Neutrophil (primary cell): ENCODE measurements around the gene EIF3D.

Source experiments
- H3K27ac ChIP-seq: fragments of 200-600 bp; sonication (generic); 2 replicates; pipeline ENCODE4 v1.5.1; 2016; ENCODE audit warnings: mild to moderate bottlenecking, moderate library complexity
- H3K27me3 ChIP-seq: fragments of 200-600 bp; sonication (generic); 2 replicates; pipeline ENCODE4 v1.6.0; 2016; ENCODE audit warnings: mild to moderate bottlenecking
- H3K36me3 ChIP-seq: fragments of 200-600 bp; sonication (generic); 2 replicates; pipeline ENCODE4 v1.5.1; 2017
- H3K4me1 ChIP-seq, 2 experiments: fragments of 200-600 bp in 1 of 2; sonication (generic) in 1 of 2; 1 replicate in 1 of 2; 2 replicates in 1 of 2; pipeline versions ENCODE4 v1.5.1 to v1.6.1; 2013 to 2016; ENCODE audit warnings: low read depth in 1 of 2, low read length in 1 of 2, mild to moderate bottlenecking in 1 of 2, moderate library complexity in 1 of 2; ENCODE audit not compliant: control insufficient read depth in 1 of 2, insufficient read depth in 1 of 2
- H3K4me3 ChIP-seq, 2 experiments: fragments of 200-600 bp in 1 of 2; sonication (generic) in 1 of 2; 1 replicate in 1 of 2; 2 replicates in 1 of 2; pipeline ENCODE4 v1.5.1; 2013 to 2016; ENCODE audit warnings: low read depth in 1 of 2, low read length in 1 of 2, mild to moderate bottlenecking in 1 of 2, moderate library complexity in 1 of 2
- H3K9me3 ChIP-seq: fragments of 200-600 bp; sonication (generic); 2 replicates; pipeline ENCODE4 v1.5.1; 2016
- CTCF ChIP-seq: fragments of 200-600 bp; sonication (generic); IDR thresholded peaks from 2 replicates; pipeline ENCODE4 v1.5.1; 2016; ENCODE audit warnings: antibody characterized with exemption

EIF3D gene

GRCh38 chr22:36486619-36487384 lies 42.2 kb downstream of the EIF3D start:
- Histone ChIP-seq H3K27me3 (no peaks in the 10 kb centered on the region), H3K4me1 (peaks cover 6% of the 10 kb centered on the region in 2 experiments), H3K36me3 (no peaks in the 10 kb centered on the region), H3K4me3 (no peak overlapping the region), H3K9me3 (no peaks in the 10 kb centered on the region), H3K27ac (no peak overlapping the region)
- TF ChIP-seq CTCF, result peak; percentile 63

- H3K36me3 ChIP-seq, result peaks cover 5% of the 10 kb centered on the region
- peaks cover 14 to 16% of the 10 kb centered on the region in 2 experiments for H3K4me1 ChIP-seq
- peak within 1 kb of the TSS; percentile 99 for H3K27ac ChIP-seq
- no peaks in the 10 kb centered on the region for H3K27me3 ChIP-seq
- peak within 1 kb of the TSS; percentile 86 to 96 for H3K4me3 ChIP-seq
- no peak for TF ChIP-seq CTCF
- H3K9me3 ChIP-seq, result no peaks in the 10 kb centered on the region
Measured at GRCh38 chr22:36481393-36482168, 47.4 kb downstream of the EIF3D start, which contains the start of gene TXN2. TSS of gene TXN2 (minus strand) at chr22:36481640. CDS start at chr22:36480837, 803 bp downstream.

- Histone ChIP-seq H3K4me3 (peak overlapping the region; percentile 86 to 96), H3K4me1 (peaks cover 14 to 16% of the 10 kb centered on the region in 2 experiments), H3K27me3 (no peaks in the 10 kb centered on the region), H3K9me3 (no peaks in the 10 kb centered on the region), H3K36me3 (peaks cover 9% of the 10 kb centered on the region), H3K27ac (peak overlapping the region; percentile 99)
- no peak for TF ChIP-seq CTCF
Measured at GRCh38 chr22:36480941-36481392, 48.0 kb downstream of the EIF3D start.

GRCh38 chr22:36478966-36479365 lies 50.0 kb downstream of the EIF3D start:
- peaks cover 17 to 18% of the 10 kb centered on the region in 2 experiments for H3K4me1 ChIP-seq
- no peaks in the 10 kb centered on the region for H3K9me3 ChIP-seq
- peaks cover 18% of the 10 kb centered on the region for H3K36me3 ChIP-seq
- H3K27me3 ChIP-seq, result no peaks in the 10 kb centered on the region
- no peak overlapping the region for H3K27ac ChIP-seq
- no peak overlapping the region for H3K4me3 ChIP-seq
- no peak for TF ChIP-seq CTCF

- Histone ChIP-seq H3K36me3 (peaks cover 18% of the 10 kb centered on the region), H3K27me3 (no peaks in the 10 kb centered on the region), H3K4me3 (no peak overlapping the region), H3K4me1 (peaks cover 18 to 19% of the 10 kb centered on the region in 2 experiments), H3K27ac (no peak overlapping the region), H3K9me3 (no peaks in the 10 kb centered on the region)
- TF ChIP-seq CTCF, result no peak
Measured at GRCh38 chr22:36475341-36475740, 53.6 kb downstream of the EIF3D start.
